Measurements from ENCODE around the gene EPB41L2. TPM values are rescaled to one million over a fixed set of nuclear protein-coding genes. Genes with fewer than 3 reads are reported as not detected.

Gene EPB41L2
- total and polyA plus RNA-seq, 2 experiments from 2014 or later, result 23.2 to 31.3 TPM

DNA sequence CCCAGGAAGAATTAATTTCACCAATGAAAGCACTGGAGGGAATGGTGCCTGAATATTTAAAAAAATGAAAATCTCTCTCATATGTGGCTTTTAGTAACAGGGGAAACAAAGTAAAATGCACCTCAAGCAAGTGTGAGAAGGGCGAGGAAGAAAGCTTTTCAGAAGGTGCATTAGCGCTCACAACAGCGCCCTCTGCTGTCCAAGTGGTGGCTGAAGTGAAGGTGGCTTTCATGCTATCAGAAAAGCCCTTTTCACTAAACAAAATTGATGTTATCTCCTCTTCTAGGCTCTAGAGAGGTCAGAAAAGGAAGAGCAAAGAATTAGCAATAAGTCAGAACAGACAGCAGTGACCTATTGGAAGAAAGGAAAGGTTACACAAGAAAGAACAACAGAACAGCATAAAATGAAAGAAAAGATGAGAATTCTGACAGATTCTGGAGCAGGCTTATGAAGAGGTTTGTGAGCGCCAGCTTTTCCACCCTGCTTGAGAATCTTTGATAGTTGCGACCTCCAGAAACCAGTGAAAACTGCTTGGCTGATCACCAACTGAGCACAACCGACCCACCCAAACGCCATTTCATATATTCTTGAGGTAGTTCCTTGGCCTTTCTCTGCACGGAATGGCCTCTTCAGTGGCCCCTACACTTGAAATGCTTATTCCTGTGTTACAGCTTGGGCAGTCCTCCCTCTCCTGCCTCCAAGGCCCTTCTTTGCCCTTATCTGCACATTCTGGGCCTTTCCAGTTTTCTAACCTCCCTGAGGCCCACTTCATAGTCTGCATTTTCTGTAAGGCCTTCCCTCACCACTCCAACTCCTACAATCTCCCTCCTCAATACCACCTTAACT lies 190.6 kb downstream of the EPB41L2 start:
- H3K9me3 ChIP-seq (ENCODE audit: low read depth), result no peaks in the 10 kb centered on the region
- no peak overlapping the region for H3K9ac ChIP-seq
- DNase-seq, result peak; percentile 63
- no peak overlapping the region for H3K4me3 ChIP-seq
- no peaks in the 10 kb centered on the region; the same call in 1 of the 2 replicates for H3F3A ChIP-seq (ENCODE audit: insufficient read depth)
- H3K27ac ChIP-seq, result no peak overlapping the region
- no peak overlapping the region for H3K4me2 ChIP-seq (ENCODE audit: unreplicated experiment)
- no peaks in the 10 kb centered on the region for H3K9me2 ChIP-seq (ENCODE audit: insufficient read depth)
- H4K20me1 ChIP-seq (ENCODE audit: insufficient read depth), result no peaks in the 10 kb centered on the region
- no peak for TF ChIP-seq EZH2phosphoT487 (IDR thresholded peaks at IDR 0.05; ENCODE audit: insufficient read depth, low read depth)
- no peak for TF ChIP-seq EZH2 (IDR thresholded peaks at IDR 0.05; ENCODE audit: insufficient read depth, poor library complexity, severe bottlenecking)
- H3K4me1 ChIP-seq (ENCODE audit: insufficient read depth), result no peaks in the 10 kb centered on the region
- H3K27me3 ChIP-seq (replicated peaks; ENCODE audit: insufficient read depth), result no peaks in the 10 kb centered on the region
- no peaks in the 10 kb centered on the region for H3K79me2 ChIP-seq (ENCODE audit: insufficient read depth)
- H2AFZ ChIP-seq, result no peak overlapping the region
- in situ Hi-C loops (cut with MboI), result no loop called here
- no peaks in the 10 kb centered on the region; the same call in 1 of the 2 replicates for H3K36me3 ChIP-seq (ENCODE audit: low read depth)
- 67 to 70% methylated on average over 8 of the region's 8 CpGs for WGBS, 2 experiments (ENCODE audit: low coverage in 1 of 2, low lambda C conversion rate in 2 of 2, missing lambda C conversion rate in 2 of 2)

GRCh38 chr6:130870179-130870880 lies 192.7 kb downstream of the EPB41L2 start:
- no peaks in the 10 kb centered on the region for H3F3A ChIP-seq (ENCODE audit: insufficient read depth)
- no peaks in the 10 kb centered on the region for H3K36me3 ChIP-seq (ENCODE audit: low read depth)
- no peak overlapping the region for H3K9ac ChIP-seq
- no peak overlapping the region for H2AFZ ChIP-seq
- no peak overlapping the region for H3K4me2 ChIP-seq (ENCODE audit: unreplicated experiment)
- H4K20me1 ChIP-seq (ENCODE audit: insufficient read depth), result no peaks in the 10 kb centered on the region
- H3K79me2 ChIP-seq (ENCODE audit: insufficient read depth), result no peaks in the 10 kb centered on the region
- H3K4me3 ChIP-seq, result no peak overlapping the region
- TF ChIP-seq EZH2 (IDR thresholded peaks at IDR 0.05; ENCODE audit: insufficient read depth, poor library complexity, severe bottlenecking), result no peak
- TF ChIP-seq EZH2phosphoT487 (IDR thresholded peaks at IDR 0.05; ENCODE audit: insufficient read depth, low read depth), result no peak
- no peaks in the 10 kb centered on the region for H3K9me2 ChIP-seq (ENCODE audit: insufficient read depth)
- WGBS, 2 experiments (ENCODE audit: low coverage in 1 of 2, low lambda C conversion rate in 2 of 2, missing lambda C conversion rate in 2 of 2), result 85 to 88% methylated on average over 9 of the region's 9 CpGs
- no peaks in the 10 kb centered on the region for H3K9me3 ChIP-seq (ENCODE audit: low read depth)
- in situ Hi-C loops (cut with MboI), result no loop called here
- no peaks in the 10 kb centered on the region for H3K4me1 ChIP-seq (ENCODE audit: insufficient read depth)
- no peak for DNase-seq
- no peak overlapping the region for H3K27ac ChIP-seq
- H3K27me3 ChIP-seq (replicated peaks; ENCODE audit: insufficient read depth), result no peaks in the 10 kb centered on the region

DNA sequence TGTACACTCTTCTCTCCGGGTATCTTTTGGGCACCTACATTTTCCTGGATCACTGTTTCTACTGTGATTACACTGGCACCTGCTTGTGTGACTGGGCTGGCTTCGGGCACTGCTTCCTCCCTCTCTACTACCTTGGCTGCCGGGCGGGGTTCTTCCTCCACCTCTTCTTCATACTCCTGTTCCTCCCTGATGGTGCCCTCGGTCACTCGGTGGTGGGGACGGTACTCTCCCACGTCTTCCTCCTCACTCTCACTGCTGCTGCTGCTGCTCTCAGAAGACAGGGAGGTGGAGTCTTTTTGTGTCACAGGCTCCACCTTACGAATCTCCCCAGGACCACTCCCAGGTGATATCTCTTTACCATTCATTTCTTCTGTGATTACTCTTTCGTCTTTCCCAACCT lies 193.4 kb downstream of the EPB41L2 start:
- no peak overlapping the region for H2AFZ ChIP-seq
- H3K9ac ChIP-seq, result no peak overlapping the region
- 93 to 94% methylated on average over 10 of the region's 10 CpGs for WGBS, 2 experiments (ENCODE audit: low coverage in 1 of 2, low lambda C conversion rate in 2 of 2, missing lambda C conversion rate in 2 of 2)
- no peak overlapping the region for H3K4me2 ChIP-seq (ENCODE audit: unreplicated experiment)
- no peaks in the 10 kb centered on the region for H3K79me2 ChIP-seq (ENCODE audit: insufficient read depth)
- DNase-seq, result no peak
- H3K9me2 ChIP-seq (ENCODE audit: insufficient read depth), result no peaks in the 10 kb centered on the region
- no peak overlapping the region for H3K27ac ChIP-seq
- no peaks in the 10 kb centered on the region for H3F3A ChIP-seq (ENCODE audit: insufficient read depth)
- H3K36me3 ChIP-seq (ENCODE audit: low read depth), result no peaks in the 10 kb centered on the region
- H4K20me1 ChIP-seq (ENCODE audit: insufficient read depth), result no peaks in the 10 kb centered on the region
- no peak overlapping the region for H3K4me3 ChIP-seq
- TF ChIP-seq EZH2 (IDR thresholded peaks at IDR 0.05; ENCODE audit: insufficient read depth, poor library complexity, severe bottlenecking) (no peak), EZH2phosphoT487 (IDR thresholded peaks at IDR 0.05; ENCODE audit: insufficient read depth, low read depth) (no peak)
- no peaks in the 10 kb centered on the region for H3K4me1 ChIP-seq (ENCODE audit: insufficient read depth)
- H3K27me3 ChIP-seq (replicated peaks; ENCODE audit: insufficient read depth), result no peaks in the 10 kb centered on the region
- H3K9me3 ChIP-seq (ENCODE audit: low read depth), result no peaks in the 10 kb centered on the region
- in situ Hi-C loops (cut with MboI), result no loop called here

DNA sequence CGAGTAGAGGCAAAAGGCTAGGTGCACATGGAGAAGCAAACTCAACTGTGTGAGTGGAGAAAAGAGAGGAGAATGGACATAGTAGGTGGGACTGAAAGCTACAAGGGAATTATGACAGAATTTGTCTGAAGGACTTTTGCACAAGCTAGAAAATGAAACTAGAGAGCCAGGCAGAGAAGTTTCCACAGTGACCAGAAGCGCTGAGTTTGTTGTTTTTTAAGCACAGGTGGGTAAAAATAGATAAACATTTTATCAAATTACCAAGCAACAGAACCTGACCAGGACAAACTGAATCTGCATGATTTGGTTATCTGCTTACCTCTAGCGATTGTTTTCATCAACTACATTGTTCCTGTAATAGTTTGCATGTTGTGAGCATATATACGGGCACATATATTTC lies 197.3 kb downstream of the EPB41L2 start:
- H3K27ac ChIP-seq, result no peak overlapping the region
- no peak overlapping the region for H3K4me2 ChIP-seq (ENCODE audit: unreplicated experiment)
- H2AFZ ChIP-seq, result no peak overlapping the region
- 98% methylated on average over 4 of the region's 4 CpGs for WGBS, 2 experiments (ENCODE audit: low coverage in 1 of 2, low lambda C conversion rate in 2 of 2, missing lambda C conversion rate in 2 of 2)
- 0 out of 2 replicates have a peak, but pooled peaks cover 6% of the 10 kb centered on the region for H3K36me3 ChIP-seq (ENCODE audit: low read depth)
- H3K4me1 ChIP-seq (ENCODE audit: insufficient read depth), result no peaks in the 10 kb centered on the region
- no peak for TF ChIP-seq EZH2phosphoT487 (IDR thresholded peaks at IDR 0.05; ENCODE audit: insufficient read depth, low read depth)
- no peak for TF ChIP-seq EZH2 (IDR thresholded peaks at IDR 0.05; ENCODE audit: insufficient read depth, poor library complexity, severe bottlenecking)
- DNase-seq, result no peak
- no peak overlapping the region for H3K9ac ChIP-seq
- H3K79me2 ChIP-seq (ENCODE audit: insufficient read depth), result no peaks in the 10 kb centered on the region
- in situ Hi-C loops (cut with MboI), result no loop called here
- no peaks in the 10 kb centered on the region for H3F3A ChIP-seq (ENCODE audit: insufficient read depth)
- no peaks in the 10 kb centered on the region for H3K9me2 ChIP-seq (ENCODE audit: insufficient read depth)
- no peaks in the 10 kb centered on the region for H3K27me3 ChIP-seq (replicated peaks; ENCODE audit: insufficient read depth)
- no peaks in the 10 kb centered on the region for H3K9me3 ChIP-seq (ENCODE audit: low read depth)
- H3K4me3 ChIP-seq, result no peak overlapping the region
- no peaks in the 10 kb centered on the region for H4K20me1 ChIP-seq (ENCODE audit: insufficient read depth)
